ENCODE data around the gene PCDHGC5. TPM values are rescaled to one million over a fixed set of nuclear protein-coding genes. Genes with fewer than 3 reads are reported as not detected.
A peak's percentile ranks its signal among the peaks of the same experiment; 100 is the strongest.

The PCDHGC5 gene
- total and polyA plus RNA-seq, 12 donors, result 0.38 to 10.2 (median 3.3) TPM

DNA sequence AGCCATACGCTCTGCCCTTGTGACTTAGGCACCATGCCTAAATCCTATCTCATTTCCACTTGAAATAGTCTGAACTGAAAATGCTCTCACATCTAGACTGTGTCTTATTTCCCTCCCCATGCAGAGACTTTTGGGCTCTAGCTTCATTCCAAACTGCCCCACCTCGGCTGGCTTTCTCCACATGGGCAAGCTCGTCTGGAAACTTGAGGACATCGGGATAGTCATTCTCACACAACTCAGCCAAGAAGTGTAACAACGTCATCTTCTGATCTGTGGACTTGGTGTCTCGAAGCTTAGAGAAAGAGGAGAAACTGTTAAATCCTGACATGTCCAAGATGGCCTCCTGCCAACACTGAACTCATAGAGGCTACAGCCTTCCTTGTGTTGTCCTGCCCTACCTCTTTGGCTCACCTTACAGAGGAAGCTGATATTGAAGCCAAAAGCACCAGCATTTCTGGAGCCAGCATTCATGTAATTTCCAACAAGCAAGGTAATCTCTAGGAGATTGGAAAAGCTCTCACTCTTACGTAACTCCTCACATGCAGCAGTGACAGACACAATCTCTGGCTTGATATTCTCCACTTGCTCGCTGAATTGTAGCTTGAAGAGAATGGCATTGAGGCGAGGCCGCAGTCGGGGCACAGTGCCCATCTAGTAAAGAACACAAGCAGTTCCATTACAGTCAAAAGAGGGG is 39.6 kb downstream of the PCDHGC5 start:
- 22 to 34% methylated on average over 11 of the region's 11 CpGs for WGBS, 2 donors
- peaks cover 0 to 93% (median 12%) of the 10 kb centered on the region in 9 donors for H3K36me3 ChIP-seq
- DNase-seq, result peak; percentile 40 to 64
- peak overlapping the region; percentile 46 to 91 (median 86) for H3K27ac ChIP-seq
- H3K4me3 ChIP-seq, result peak overlapping the region in 1 of 10 donors; percentile 5
- peaks cover 4 to 59% (median 50%) of the 10 kb centered on the region in 9 donors for H3K4me1 ChIP-seq
- TF ChIP-seq CTCF (IDR thresholded peaks at IDR 0.05), result no peak
- intact Hi-C loops (cut with DNase I), result loop anchor here in 6 of 10 donors (2.0 to 10.0 kb wide), 7 partner anchors 26 to 116 kb away; partner anchors contain the start of genes PCDHGB7 (in 3 of the 6), PCDHGA10 (in 2 of the 6), PCDHGA11 (in 1 of the 6) and PCDHGA12 (in 1 of the 6)
- H3K9me3 ChIP-seq, result no peaks in the 10 kb centered on the region
- H3K27me3 ChIP-seq, result no peaks in the 10 kb centered on the region
- peak; percentile 43 to 75 (median 56) for ATAC-seq

DNA sequence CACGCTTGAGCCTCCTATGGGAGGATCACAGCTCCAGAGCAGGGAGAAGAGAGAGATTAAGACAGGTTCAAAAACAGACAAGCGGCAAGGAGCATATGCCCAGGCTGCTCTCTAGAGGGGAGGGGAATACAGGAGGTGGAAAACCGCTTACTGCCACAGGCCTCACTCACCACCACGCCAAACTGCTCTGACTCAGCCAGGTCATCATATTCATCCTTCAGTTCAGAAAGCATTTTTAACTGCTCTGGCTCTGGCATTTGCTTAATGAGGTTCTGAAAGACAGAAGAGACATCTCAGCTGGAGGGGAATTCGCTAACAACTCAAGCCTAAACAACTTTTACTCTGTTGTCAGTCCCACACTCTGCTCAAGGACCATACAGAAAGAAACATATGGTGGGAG is 40.1 kb downstream of the PCDHGC5 start:
- H3K4me3 ChIP-seq, result no peak overlapping the region
- TF ChIP-seq CTCF (IDR thresholded peaks at IDR 0.05), result no peak
- WGBS, 2 donors, result 39 to 51% methylated on average over 5 of the region's 5 CpGs
- H3K27me3 ChIP-seq, result no peaks in the 10 kb centered on the region
- no peaks in the 10 kb centered on the region for H3K9me3 ChIP-seq
- ATAC-seq, result peak; percentile 44 to 86 (median 66)
- H3K36me3 ChIP-seq, result peaks cover 0 to 93% (median 12%) of the 10 kb centered on the region in 9 donors
- H3K27ac ChIP-seq, result peak overlapping the region; percentile 46 to 91 (median 86)
- H3K4me1 ChIP-seq, result peaks cover 4 to 54% (median 45%) of the 10 kb centered on the region in 9 donors
- peak; percentile 29 to 58 for DNase-seq
- intact Hi-C loops (cut with DNase I), result loop anchor here in 6 of 10 donors (2.0 to 10.0 kb wide), 7 partner anchors 26 to 117 kb away; partner anchors contain the start of genes PCDHGB7 (in 3 of the 6), PCDHGA10 (in 2 of the 6), PCDHGA11 (in 1 of the 6) and PCDHGA12 (in 1 of the 6)

- WGBS, 2 donors, result 83 to 93% methylated on average over 7 of the region's 7 CpGs
- DNase-seq (no peak), ATAC-seq (no peak)
- no peak for TF ChIP-seq CTCF (IDR thresholded peaks at IDR 0.05)
- Histone ChIP-seq H3K27me3 (no peaks in the 10 kb centered on the region), H3K9me3 (no peaks in the 10 kb centered on the region), H3K36me3 (peaks cover 0 to 98% (median 12%) of the 10 kb centered on the region in 9 donors), H3K27ac (peak overlapping the region in 9 of 10 donors; percentile 46 to 91 (median 86)), H3K4me1 (peaks cover 4 to 45% (median 37%) of the 10 kb centered on the region in 9 donors), H3K4me3 (no peak overlapping the region)
- intact Hi-C loops (cut with DNase I), result loop anchor here in 6 of 10 donors (2.0 to 10.0 kb wide), 7 partner anchors 25 to 118 kb away; partner anchors contain the start of genes PCDHGB7 (in 3 of the 6), PCDHGA10 (in 2 of the 6), PCDHGA11 (in 1 of the 6) and PCDHGA12 (in 1 of the 6)
These were observed 41.0 kb downstream of the PCDHGC5 start for GRCh38 chr5:141529873-141530272.

- Histone ChIP-seq H3K4me3 (no peak overlapping the region), H3K36me3 (peaks cover 0 to 90% (median 0%) of the 10 kb centered on the region in 9 donors), H3K4me1 (peaks cover 4 to 37% (median 29%) of the 10 kb centered on the region in 9 donors), H3K27me3 (no peaks in the 10 kb centered on the region), H3K9me3 (no peaks in the 10 kb centered on the region), H3K27ac (no peak overlapping the region)
- DNase-seq, result no peak
- WGBS, 2 donors, result 97 to 98% methylated on average over 1 of the region's 1 CpG
- intact Hi-C loops (cut with DNase I), result no loop called here
- ATAC-seq, result no peak
- no peak for TF ChIP-seq CTCF (IDR thresholded peaks at IDR 0.05)
These were observed 43.8 kb downstream of the PCDHGC5 start for GRCh38 chr5:141532726-141533125.

All from heart right ventricle (tissue), 16 donors.